Fibroblast of the aortic adventitia (primary cell): ENCODE data around the gene DMKN. TPM values are rescaled to one million over a fixed set of nuclear protein-coding genes. Genes with fewer than 3 reads are reported as not detected.

ENCODE experiments used
- DNase-seq: peaks from one replicate; pipeline ENCODE4 v3.0.0-alpha.2; 2010; ENCODE audit warnings: low read depth
- H3K4me3 ChIP-seq: 2 replicates; pipeline ENCODE4 v1.5.1; 2011; ENCODE audit warnings: low read depth, mild to moderate bottlenecking, control low read depth, low read length, moderate library complexity
- total RNA-seq: library from RNA; depleted of rRNA; stranded (reverse); fragments of >200 nt; gene quantifications from 2 replicates; pipeline ENCODE4 v1.2.3, GENCODE V29; 2012; ENCODE audit warnings: low replicate concordance
- TF ChIP-seq, protein P1 (sequence below): IDR thresholded peaks from 2 replicates; pipeline ENCODE4 v1.5.1; 2011; ENCODE audit warnings: mild to moderate bottlenecking, low read length, control low read depth, inconsistent platforms; ENCODE audit not compliant: insufficient read depth

DMKN gene
- total RNA-seq, 1 donor, result 11.4 TPM

DNA sequence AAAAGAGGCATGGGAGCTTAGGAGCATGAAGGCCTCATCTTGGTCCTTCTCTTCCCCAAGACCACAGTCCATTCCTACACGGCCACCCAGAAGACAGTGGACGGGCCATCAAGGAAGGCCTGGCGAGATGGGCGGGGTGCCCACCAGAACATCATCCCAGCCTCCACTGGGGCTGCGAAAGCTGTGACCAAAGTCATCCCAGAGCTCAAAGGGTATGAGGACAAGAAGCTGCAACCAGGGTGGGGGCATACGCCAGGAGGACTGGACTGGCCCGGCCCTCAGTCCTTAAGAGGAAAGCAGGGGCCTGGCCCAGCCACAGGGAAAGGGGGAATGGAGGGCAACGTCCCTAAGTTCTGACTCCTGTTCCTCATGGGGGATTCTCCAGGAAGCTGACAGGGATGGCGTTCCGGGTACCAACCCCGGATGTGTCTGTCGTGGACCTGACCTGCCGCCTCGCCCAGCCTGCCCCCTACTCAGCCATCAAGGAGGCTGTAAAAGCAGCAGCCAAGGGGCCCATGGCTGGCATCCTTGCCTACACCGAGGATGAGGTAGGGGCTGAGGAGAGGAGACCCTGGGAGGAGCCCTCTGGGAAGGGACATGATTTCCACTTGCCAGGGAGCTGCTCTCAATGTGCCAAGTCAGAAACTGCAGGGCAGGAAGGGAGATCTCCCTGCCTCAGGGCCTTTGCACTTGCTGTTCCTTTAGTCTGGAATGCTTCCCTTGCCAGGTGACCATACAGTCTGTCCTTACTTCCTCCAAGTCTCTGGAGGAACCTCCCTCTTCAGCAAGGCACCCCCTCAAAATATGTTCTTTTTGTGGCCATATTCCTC lies 30.0 kb upstream of the DMKN start:
- DNase-seq, result no peak
- TF ChIP-seq, protein P1, sequence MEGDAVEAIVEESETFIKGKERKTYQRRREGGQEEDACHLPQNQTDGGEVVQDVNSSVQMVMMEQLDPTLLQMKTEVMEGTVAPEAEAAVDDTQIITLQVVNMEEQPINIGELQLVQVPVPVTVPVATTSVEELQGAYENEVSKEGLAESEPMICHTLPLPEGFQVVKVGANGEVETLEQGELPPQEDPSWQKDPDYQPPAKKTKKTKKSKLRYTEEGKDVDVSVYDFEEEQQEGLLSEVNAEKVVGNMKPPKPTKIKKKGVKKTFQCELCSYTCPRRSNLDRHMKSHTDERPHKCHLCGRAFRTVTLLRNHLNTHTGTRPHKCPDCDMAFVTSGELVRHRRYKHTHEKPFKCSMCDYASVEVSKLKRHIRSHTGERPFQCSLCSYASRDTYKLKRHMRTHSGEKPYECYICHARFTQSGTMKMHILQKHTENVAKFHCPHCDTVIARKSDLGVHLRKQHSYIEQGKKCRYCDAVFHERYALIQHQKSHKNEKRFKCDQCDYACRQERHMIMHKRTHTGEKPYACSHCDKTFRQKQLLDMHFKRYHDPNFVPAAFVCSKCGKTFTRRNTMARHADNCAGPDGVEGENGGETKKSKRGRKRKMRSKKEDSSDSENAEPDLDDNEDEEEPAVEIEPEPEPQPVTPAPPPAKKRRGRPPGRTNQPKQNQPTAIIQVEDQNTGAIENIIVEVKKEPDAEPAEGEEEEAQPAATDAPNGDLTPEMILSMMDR, result no peak
- no peak overlapping the region for H3K4me3 ChIP-seq

DNA sequence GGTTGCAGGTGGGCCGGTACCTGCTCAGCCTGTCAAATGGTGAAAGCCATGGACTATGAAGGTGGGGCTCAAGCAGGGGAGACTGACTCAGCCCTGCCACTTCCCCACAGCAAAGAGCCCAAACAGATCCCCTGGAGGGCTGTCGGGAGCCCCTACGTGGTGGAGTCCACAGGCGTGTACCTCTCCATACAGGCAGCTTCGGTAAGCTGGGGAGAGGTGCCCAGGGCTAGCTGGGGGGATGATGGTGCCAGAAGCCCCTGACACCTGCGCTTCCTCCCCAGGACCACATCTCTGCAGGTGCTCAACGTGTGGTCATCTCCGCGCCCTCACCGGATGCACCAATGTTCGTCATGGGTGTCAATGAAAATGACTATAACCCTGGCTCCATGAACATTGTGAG lies 28.8 kb upstream of the DMKN start:
- no peak overlapping the region for H3K4me3 ChIP-seq
- TF ChIP-seq, protein P1, result no peak
- DNase-seq, result no peak

DNA sequence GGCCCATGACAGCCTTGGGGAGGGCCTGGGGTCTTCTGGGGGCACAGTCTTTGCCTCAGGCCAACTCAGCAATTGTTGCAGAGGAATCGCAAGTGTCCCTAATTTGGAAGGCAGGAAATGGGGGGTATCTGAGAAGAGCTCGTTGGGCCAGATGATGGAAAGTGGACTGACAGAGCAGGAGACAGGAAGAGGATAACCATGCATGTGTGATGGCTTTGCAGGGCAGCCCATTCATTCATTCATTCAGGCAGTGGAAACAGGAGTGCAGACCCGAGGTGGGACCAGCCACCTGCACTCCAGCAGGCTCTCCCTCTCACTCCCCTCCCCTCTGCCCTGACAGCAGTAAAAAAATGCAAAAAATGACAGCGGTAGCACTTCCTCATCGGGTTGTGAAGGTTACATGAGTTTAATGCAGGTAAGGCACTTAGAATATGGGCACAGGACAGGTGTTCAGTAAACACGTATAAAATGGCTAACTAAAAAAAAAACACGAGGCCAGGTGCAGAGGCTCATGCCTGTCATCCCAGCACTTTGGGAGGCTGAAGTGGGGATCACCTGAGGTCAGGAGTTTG lies 27.0 kb upstream of the DMKN start:
- H3K4me3 ChIP-seq, result no peak overlapping the region
- no peak for DNase-seq
- TF ChIP-seq, protein P1, result no peak

DNA sequence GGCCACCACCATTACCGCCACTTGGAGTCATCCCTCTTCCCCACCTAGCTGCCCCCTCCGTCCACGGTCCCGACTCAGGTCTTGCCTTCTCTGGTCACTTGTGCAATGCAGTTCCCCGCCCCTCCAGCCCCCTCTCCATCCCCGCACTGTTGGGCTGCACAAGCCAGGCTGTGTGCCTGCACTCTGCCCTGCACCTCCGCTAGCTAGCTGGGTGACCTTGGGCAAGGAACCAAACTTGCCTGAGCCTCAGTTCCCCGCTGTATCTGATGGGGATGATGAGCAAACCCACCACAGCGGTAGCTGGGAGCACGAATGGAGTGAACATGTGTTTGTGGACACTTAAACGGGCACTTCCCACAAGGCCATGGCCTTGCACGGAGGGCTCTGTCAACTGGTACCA lies 26.4 kb upstream of the DMKN start:
- DNase-seq, result no peak
- TF ChIP-seq, protein P1, result no peak
- no peak overlapping the region for H3K4me3 ChIP-seq

DNA sequence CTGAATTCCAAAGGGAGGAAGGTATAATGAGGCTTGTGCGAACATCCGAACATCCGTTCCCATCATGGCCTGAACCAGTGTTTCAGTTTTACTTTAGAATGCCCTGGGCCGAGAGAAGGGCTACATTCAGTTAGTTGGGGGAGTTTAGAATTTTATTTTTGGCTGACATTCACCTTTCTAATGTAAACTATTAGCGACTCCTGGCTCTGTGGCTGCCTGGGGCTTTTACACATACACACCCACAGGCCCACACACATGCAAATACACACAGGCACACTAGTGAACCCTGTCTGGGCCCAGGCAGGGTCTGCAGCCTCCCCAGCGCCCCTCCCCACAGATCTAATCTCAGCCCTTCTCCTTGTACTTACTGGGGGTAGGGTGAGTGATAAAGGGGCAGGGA lies 25.9 kb upstream of the DMKN start:
- TF ChIP-seq, protein P1, result no peak
- H3K4me3 ChIP-seq, result no peak overlapping the region
- no peak for DNase-seq

DNA sequence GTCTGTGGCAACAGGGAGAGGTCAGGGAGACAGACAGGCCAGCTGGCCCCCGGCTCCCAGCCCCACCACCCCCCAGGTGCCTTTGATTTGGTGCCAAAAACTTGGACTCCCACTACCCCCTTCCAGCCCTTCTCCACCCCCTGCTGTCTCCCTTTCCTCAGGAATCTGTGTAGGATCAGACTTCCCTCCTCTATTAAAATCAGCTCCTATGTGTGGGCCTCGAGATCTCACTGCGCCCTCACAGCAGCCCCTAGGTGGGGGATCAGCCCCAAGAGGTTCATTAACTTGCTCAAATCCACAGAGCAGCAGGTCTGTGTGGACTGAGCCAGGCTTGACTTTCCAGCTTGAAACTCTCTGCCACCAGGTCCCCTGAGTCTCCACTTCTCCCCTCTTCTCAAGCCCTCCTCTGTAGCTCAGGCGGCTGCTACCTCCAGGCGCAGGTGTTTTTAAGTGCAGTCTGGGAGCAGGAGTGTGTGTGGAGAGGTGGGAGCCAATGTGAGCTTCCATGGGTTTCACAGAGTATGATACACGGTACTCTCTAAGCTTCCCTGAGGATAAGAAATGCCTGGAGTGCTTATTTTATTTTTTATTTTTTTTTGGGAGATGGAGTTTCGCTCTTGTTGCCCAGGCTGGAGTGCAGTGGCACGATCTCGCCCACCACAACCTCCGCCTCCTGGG lies 21.5 kb upstream of the DMKN start:
- no peak for DNase-seq
- TF ChIP-seq, protein P1, result no peak
- H3K4me3 ChIP-seq, result no peak overlapping the region
